HFF-Myc (cell line): Measurements from ENCODE around the gene IRF7.

ENCODE experiments used
- DNase-seq: peaks from one replicate; pipeline ENCODE4 v3.0.0-alpha.2; 2011; ENCODE audit warnings: low read depth; ENCODE audit errors: extremely low read depth
- H3K4me3 ChIP-seq: replicated peaks from 2 replicates; pipeline ENCODE4 v1.5.1; 2011; ENCODE audit warnings: low read depth, mild to moderate bottlenecking, control low read depth, low read length
- TF ChIP-seq, protein P1 (sequence below): IDR thresholded peaks from 2 replicates; pipeline ENCODE4 v1.5.1; 2012; ENCODE audit warnings: mild to moderate bottlenecking, low read depth, low read length, control low read depth; ENCODE audit errors: missing control alignments

The IRF7 gene

DNA sequence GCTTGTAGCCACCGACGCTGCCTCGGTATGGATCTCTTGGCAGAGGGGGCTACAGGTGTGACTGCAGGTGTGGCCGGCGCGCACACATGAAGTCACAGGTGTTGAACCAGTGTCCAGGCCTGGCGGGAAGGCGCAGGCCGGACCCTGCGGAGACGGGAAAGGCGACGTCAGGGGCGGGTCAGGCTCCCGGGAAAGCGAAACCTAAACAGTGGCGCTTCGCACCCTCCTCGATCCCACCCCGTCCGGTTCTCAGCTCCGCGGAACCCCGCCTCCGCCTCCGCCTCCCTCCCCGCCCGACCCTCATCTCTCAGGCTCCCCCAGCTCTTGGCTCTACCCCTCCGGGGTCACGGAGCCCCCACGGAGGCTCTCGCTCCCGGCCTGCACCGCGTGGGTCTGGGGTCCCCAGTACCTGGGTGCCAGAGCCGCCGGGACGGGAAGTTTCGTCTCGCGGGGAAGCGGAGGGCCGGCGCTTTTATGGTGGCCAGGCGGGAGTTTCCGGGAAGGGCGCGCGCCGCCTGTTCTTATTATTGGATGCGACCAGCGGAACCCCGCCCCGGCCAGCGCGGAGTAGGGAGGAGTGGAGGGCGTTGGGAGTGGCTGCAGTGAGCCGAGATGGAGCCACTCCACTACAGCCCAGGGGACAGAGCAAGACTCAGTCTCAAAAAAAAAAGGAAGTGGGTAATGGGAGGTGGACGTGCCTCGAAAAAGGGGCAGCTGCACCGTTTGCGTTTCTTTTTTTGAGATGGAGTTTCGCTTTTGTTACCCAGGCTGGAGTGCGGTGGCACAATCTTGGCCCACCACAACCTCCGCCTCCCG lies at the start of gene IRF7:
Gene IRF7 (minus strand): TSS at position 447 of the 816 bp plus-strand sequence. CDS start 586 bp downstream, outside the sequence.
- TF ChIP-seq, protein P1, sequence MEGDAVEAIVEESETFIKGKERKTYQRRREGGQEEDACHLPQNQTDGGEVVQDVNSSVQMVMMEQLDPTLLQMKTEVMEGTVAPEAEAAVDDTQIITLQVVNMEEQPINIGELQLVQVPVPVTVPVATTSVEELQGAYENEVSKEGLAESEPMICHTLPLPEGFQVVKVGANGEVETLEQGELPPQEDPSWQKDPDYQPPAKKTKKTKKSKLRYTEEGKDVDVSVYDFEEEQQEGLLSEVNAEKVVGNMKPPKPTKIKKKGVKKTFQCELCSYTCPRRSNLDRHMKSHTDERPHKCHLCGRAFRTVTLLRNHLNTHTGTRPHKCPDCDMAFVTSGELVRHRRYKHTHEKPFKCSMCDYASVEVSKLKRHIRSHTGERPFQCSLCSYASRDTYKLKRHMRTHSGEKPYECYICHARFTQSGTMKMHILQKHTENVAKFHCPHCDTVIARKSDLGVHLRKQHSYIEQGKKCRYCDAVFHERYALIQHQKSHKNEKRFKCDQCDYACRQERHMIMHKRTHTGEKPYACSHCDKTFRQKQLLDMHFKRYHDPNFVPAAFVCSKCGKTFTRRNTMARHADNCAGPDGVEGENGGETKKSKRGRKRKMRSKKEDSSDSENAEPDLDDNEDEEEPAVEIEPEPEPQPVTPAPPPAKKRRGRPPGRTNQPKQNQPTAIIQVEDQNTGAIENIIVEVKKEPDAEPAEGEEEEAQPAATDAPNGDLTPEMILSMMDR = no peak
- peak; percentile 43 for DNase-seq

DNA sequence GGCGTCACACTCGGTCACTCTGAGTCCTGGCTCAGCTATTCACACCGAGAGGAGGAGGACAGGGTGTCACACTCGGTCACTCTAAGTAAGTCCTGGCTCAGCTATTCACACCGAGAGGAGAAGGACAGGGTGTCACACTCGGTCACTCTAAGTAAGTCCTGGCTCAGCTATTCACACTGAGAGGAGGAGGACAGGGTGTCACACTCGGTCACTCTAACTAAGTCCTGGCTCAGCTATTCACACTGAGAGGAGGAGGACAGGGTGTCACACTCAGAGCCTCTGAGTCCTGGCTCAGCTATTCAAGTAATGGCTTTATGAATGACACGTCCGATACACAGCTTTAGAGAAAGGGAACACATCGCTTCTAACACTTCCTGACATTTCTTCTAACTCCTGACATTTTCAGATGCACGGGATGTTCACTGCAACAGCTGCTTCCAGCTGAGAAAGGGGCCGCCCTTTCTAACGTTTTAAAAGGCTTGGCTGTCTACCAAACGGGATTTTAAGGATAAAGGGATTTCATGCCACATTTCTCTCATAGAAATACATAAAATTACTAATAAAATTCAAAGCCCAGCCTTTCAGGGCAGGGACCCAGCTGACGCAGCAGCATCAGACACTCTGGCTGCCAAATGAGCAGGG lies 49.4 kb upstream of the IRF7 start:
- DNase-seq = no peak
- TF ChIP-seq, protein P1 = no peak

More for the DNA sequence above, at the start of gene IRF7:
- H3K4me3 ChIP-seq = peak within 1 kb of the TSS; percentile 53

DNA sequence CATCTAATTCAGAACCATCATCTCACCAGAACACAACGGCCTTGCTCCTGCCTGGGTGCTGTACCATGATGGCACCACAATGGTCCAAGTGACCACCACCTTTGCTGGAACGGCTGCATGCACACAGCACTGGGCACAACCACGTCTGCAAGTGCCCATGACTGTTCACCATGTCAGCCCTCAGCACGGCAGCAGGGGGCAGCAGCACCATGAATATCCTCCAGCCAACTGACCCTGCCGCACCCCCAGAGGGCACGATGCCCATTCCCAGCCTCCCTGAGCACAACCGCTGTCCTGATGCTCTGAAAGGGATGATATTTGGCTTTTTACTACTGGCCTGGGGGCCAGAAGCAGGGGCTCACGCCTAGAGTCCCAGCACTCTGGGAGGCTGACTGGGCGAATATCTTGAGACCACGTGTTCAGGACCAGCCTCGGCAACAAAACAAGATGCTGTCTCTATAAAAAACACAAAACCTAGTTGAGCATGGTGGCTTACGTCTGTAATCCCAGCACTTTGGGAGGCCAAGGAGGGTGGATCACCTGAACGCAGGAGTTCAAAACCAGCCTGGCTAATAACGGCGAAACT lies 47.0 kb upstream of the IRF7 start:
- TF ChIP-seq, protein P1 = peak; percentile 75
- no peak overlapping the region for H3K4me3 ChIP-seq
- DNase-seq = peak; percentile 20

More for the DNA sequence above, 49.4 kb upstream of the IRF7 start:
- no peak overlapping the region for H3K4me3 ChIP-seq

DNA sequence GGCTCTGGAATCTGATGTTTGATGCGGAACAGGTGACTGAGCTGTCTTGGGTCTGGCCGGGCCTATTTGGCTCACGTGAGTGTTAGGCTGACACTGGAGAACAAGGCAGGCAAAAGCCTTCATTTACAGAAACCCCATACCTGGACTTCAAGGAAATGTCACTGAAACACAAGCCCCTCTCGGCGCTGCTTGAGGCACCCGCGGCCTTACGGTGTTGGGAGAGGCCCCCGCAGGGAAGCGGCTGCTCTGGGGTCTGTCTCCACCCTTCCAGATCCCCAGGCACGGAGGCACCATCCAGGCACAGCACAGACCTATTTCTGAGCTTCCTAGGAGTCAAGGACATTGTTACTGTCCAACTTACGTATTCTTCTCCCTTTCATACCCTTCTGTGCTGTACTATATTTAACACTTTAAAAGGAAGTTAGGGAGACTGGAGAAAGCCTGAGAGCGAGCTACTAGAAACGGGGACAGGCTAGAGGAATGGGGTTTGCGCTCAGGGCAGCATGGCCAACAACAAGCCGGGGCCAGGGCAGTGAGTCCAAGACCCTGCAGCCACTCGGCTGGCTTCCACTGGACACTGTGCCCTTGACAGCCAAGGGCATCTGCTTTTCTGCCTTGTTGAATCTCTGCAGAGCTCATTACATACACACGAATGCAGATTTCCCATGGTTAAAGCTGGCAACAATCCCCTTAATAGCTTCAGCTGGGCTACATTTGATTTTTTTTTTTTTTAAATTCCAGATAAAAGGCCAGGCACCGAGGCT lies 45.1 kb upstream of the IRF7 start:
- DNase-seq = no peak
- TF ChIP-seq, protein P1 = no peak
- no peak overlapping the region for H3K4me3 ChIP-seq

DNA sequence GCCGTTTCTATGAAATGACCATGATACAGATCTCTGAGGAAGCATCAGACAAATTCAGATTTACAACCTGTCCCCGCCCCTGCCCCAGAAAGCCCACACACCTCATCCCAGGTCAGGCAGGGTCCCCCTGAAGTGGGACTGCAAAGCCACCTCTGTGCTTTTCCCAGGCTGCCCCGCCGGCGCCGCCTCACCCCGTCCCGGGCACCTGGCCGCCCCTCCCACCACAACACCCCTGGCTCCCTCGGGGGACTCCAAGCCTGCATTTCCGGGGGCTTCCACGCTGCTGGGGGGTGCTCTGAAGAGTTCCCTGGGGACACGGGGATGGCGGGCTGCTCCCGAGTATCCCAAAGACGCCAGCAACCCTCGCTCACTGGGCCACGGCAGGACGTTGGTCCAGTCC lies 44.5 kb upstream of the IRF7 start:
- no peak overlapping the region for H3K4me3 ChIP-seq
- no peak for DNase-seq
- TF ChIP-seq, protein P1 = no peak

DNA sequence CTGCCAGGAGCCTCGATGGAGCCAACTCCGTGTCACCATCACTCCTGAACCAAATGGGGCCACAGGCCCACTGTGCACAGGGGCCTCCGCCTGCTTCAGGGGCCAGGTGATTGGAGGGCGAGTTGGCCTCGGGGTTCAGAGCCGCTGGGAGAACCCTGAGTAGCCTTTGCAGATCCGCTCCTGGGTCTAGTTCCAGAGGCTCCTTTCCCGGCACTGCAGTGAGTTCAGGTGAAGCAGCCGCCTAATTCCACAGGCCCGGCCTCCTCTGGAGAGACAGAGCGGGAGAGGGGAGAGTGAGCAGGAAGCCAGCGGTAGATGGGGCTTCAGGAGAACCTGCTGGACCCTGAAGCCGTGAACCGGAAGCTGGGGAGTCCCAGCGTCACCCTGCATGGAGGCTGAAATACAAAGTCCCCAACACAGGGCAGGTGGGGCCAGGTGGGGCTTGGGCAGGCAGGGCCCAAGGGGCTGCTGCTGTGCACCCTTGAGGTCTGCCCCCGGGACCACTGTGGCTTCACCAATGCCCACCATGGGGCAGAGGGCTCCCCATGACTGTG lies 43.9 kb upstream of the IRF7 start:
- no peak overlapping the region for H3K4me3 ChIP-seq
- DNase-seq = no peak
- TF ChIP-seq, protein P1 = no peak
